Bronchial epithelial cell (primary cell): Measurements from ENCODE around the gene SRSF12. TPM values are rescaled to one million over a fixed set of nuclear protein-coding genes. Genes with fewer than 3 reads are reported as not detected.
A peak's percentile ranks its signal among the peaks of the same experiment; 100 is the strongest.

ENCODE experiments used
- DNase-seq: peaks from one replicate; pipeline ENCODE4 v3.0.0-alpha.2; 2010; ENCODE audit warnings: low read depth
- FAIRE-seq: peaks from 2 replicates; lab custom pipeline; 2011; peaks lifted over from hg19 to GRCh38; lab: Jason Lieb, UNC
- H3K27me3 ChIP-seq: 2 replicates; pipeline ENCODE4 v1.5.1; 2011; ENCODE audit warnings: low read length; ENCODE audit not compliant: control insufficient read depth, insufficient read depth
- H3K36me3 ChIP-seq: 2 replicates; pipeline ENCODE4 v1.5.1; 2011; ENCODE audit warnings: low read length; ENCODE audit not compliant: control insufficient read depth, insufficient read depth
- H3K4me3 ChIP-seq: 2 replicates; pipeline ENCODE4 v1.5.1; 2011; ENCODE audit warnings: mild to moderate bottlenecking, low read depth, low read length, control low read depth
- CTCF ChIP-seq: IDR thresholded peaks from 2 replicates; pipeline ENCODE4 v1.5.1; 2011; ENCODE audit warnings: mild to moderate bottlenecking, moderate library complexity, low read length, control low read depth, inconsistent platforms; ENCODE audit not compliant: insufficient read depth, severe bottlenecking
- total RNA-seq: library from RNA; depleted of rRNA; stranded (reverse); fragments of >200 nt; gene quantifications from 2 replicates; pipeline ENCODE4 v1.2.1, GENCODE V29; 2014

The SRSF12 gene
- total RNA-seq, 1 donor from 2014 or later, result under 0.01 TPM

- H3K4me3 ChIP-seq, result no peak overlapping the region
- H3K27me3 ChIP-seq, result no peaks in the 10 kb centered on the region
- DNase-seq (no peak), FAIRE-seq (no peak)
- no peak for TF ChIP-seq CTCF
- no peaks in the 10 kb centered on the region for H3K36me3 ChIP-seq
These were observed 30.3 kb upstream of the SRSF12 start for GRCh38 chr6:89148016-89148750.

DNA sequence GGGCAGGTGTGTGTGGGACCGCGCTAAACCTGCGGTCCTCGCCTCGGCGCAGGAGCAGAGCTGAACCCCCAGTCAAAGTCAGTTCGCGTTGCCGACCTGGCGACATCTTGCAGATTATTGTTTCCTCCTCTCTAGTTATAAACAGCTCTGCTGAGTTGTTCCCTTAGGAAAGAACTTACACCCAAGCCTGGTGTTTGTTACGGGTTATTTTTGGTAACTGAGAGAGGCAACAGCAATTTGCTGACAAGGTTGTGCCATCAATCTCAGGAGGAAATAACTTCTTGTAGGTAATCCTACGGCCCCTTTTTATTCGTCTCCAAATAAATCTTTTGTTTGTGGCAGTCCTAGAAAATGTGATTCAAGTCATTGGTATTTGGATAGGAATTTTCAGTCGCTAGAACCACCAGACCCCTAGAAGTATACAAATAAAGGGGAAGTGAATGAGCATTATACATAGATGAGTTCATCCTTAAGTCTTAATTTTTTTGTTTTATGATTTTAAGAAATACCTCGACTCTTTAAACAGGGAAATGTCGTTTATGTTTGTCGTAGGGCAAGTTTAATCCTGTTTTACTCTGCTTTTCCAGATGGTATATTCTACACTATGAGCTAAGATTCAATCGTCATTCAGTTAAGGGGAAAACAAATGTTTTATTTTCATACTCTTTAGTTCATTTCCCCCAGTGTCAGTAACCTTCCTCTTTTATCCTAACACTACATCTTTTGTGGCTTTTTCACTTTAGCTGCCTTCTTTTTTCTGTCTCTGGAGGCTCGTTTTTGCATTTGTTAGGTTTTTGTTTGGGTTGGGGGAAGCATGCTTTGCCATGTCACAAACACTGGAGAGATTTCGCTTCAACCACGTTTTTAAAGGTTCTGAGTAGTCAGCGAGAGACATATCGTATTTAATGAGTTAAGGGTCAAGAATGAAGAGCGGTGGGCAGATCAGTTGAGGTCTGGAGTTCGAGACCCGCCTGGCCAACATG is 29.1 kb upstream of the SRSF12 start:
- H3K4me3 ChIP-seq, result peak overlapping the region; percentile 74
- no peaks in the 10 kb centered on the region for H3K36me3 ChIP-seq
- no peaks in the 10 kb centered on the region for H3K27me3 ChIP-seq
- TF ChIP-seq CTCF, result no peak
- DNase-seq (peak; percentile 60), FAIRE-seq (no peak)

DNA sequence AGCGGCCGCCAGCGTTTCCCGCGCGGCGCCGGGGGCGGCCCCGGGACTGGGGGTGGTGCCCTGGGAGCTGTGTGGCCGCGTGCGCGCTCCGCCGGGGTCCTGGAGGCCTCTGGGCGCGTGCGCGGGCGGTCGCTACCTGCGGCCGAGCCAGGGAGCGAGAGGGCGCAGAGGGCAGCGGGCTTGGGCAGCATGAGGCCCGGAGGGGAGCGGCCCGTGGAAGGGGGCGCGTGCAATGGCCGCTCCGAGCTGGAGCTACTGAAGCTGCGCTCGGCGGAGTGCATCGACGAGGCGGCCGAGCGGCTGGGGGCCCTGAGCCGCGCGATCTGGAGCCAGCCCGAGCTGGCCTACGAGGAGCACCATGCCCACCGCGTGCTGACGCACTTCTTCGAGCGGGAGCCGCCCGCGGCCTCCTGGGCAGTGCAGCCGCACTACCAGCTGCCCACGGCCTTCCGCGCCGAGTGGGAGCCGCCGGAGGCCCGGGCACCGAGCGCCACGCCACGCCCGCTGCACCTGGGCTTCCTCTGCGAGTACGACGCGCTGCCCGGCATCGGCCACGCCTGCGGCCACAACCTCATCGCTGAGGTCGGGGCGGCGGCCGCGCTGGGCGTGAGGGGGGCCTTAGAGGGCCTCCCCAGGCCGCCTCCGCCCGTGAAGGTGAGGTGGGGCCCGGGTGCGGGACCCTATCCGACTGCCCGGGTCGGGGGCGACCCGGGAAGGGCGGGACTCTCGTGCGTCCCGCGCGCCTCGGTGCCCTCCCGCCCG is 28.3 kb upstream of the SRSF12 start, which contains the start of gene PM20D2:
Gene PM20D2 (plus strand): TSS at position 100 of the 762 bp plus-strand sequence. CDS start 90 bp downstream, at position 190.
- FAIRE-seq (no peak), DNase-seq (peak; percentile 14)
- no peaks in the 10 kb centered on the region for H3K27me3 ChIP-seq
- no peak for TF ChIP-seq CTCF
- no peaks in the 10 kb centered on the region for H3K36me3 ChIP-seq
- peak within 1 kb of the TSS; percentile 74 for H3K4me3 ChIP-seq

DNA sequence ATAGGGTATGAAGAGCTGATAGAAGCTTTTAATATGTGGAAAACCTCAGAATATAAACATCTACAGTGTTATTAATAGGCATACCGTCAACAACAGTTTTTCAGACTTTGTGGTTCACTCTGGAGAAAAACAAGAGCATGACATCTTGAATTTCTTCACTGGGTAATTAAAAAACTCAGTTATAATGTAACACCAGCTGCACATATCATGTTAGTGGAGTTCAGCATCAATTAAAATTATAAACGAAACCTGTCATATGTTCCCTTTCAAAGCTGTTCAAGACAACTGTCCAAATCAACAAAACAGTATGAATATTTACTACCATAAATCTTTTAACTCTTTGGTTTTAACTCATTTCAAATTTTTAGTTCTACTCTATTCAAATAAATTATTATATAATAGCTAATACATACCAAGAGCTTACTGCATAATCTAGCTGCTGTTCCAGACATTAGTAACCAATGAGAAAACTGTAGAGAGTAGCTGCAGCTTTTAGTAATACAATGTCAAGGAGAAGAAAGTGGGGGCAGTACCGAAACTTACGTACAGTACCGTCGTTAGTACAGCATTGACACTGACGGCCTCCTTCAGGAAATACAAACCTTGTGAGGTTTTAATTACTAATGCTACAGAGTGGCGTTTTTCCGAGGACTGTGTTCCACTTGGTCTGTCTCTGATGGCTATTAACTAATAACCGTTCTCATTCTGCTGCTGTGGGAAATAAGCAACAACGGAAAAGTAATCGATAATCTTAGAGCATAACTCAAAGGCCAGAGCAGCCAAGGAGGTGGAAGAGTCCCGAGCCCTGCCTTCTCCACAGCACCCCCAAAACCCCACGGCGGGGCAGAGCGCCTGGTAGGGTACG is 27.5 kb upstream of the SRSF12 start:
- DNase-seq, result peak; percentile 37
- TF ChIP-seq CTCF, result no peak
- H3K4me3 ChIP-seq, result peak overlapping the region; percentile 74
- H3K36me3 ChIP-seq, result no peaks in the 10 kb centered on the region
- no peaks in the 10 kb centered on the region for H3K27me3 ChIP-seq
- FAIRE-seq, result no peak
